Adrenal gland (tissue), 5 donors: Measurements from ENCODE around the gene NSUN6.

Experiments used
- POLR2A ChIP-seq, 2 donors: fragments of 450-650 bp; IDR thresholded peaks; one replicate each; pipeline ENCODE4 v1.6.1; 2017; ENCODE audit warnings: antibody characterized with exemption in 2 of 2, mild to moderate bottlenecking in 2 of 2, moderate library complexity in 1 of 2
- TF ChIP-seq, protein P1 (sequence below), 6 experiments: fragments of 450-650 bp in 4 of 6; fragments of 200-600 bp in 2 of 6; sonication (generic) in 1 of 6; IDR thresholded peaks; 1 replicate in 5 of 6; 2 replicates in 1 of 6; pipeline versions ENCODE4 v1.5.1 to v1.8.0; 2016 to 2021; ENCODE audit warnings: antibody characterized with exemption in 6 of 6, mild to moderate bottlenecking in 2 of 6, moderate library complexity in 1 of 6
- donor health status: DM: no; HTN: no; CAD: no.

GRCh38 chr10:18687195-18687594 lies 35.8 kb upstream of the NSUN6 start:
- TF ChIP-seq, protein P1, sequence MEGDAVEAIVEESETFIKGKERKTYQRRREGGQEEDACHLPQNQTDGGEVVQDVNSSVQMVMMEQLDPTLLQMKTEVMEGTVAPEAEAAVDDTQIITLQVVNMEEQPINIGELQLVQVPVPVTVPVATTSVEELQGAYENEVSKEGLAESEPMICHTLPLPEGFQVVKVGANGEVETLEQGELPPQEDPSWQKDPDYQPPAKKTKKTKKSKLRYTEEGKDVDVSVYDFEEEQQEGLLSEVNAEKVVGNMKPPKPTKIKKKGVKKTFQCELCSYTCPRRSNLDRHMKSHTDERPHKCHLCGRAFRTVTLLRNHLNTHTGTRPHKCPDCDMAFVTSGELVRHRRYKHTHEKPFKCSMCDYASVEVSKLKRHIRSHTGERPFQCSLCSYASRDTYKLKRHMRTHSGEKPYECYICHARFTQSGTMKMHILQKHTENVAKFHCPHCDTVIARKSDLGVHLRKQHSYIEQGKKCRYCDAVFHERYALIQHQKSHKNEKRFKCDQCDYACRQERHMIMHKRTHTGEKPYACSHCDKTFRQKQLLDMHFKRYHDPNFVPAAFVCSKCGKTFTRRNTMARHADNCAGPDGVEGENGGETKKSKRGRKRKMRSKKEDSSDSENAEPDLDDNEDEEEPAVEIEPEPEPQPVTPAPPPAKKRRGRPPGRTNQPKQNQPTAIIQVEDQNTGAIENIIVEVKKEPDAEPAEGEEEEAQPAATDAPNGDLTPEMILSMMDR (IDR thresholded peaks at IDR 0.05), result no peak
- TF ChIP-seq POLR2A (IDR thresholded peaks at IDR 0.05), result no peak
